Measurements from ENCODE around the gene IER2. TPM values are rescaled to one million over a fixed set of nuclear protein-coding genes. Genes with fewer than 3 reads are reported as not detected.

The IER2 gene
- total RNA-seq, 1 donor from 2014 or later = 907 TPM

- intact Hi-C loops (cut with DNase I) = loop anchor here (2.0 to 10.0 kb wide), 6 partner anchors 363 to 919 kb away; partner anchors contain the start of genes HOOK2, JUNB, MISP3 and RFX1
- H3K4me1 ChIP-seq = peaks cover 3 to 12% of the 10 kb centered on the region in 2 donors
- peak in 2 of 3 experiments; percentile 0 to 7 for TF ChIP-seq CTCF (IDR thresholded peaks at IDR 0.05)
- H3K27me3 ChIP-seq = no peaks in the 10 kb centered on the region
- peak overlapping the region; percentile 99 for H3K27ac ChIP-seq
- no peak for DNase-seq (ENCODE audit: low spot score in 2 of 2)
- H3K4me3 ChIP-seq = peak overlapping the region; percentile 92 to 99
- peaks cover 0 to 12% of the 10 kb centered on the region in 2 donors for H3K36me3 ChIP-seq
- no peaks in the 10 kb centered on the region for H3K9me3 ChIP-seq
Observed at GRCh38 chr19:13153569-13154240, 3.5 kb downstream of the IER2 start.

- H3K9me3 ChIP-seq = no peaks in the 10 kb centered on the region
- no peaks in the 10 kb centered on the region for H3K27me3 ChIP-seq
- H3K27ac ChIP-seq = peak overlapping the region; percentile 99
- peak overlapping the region; percentile 92 to 99 for H3K4me3 ChIP-seq
- intact Hi-C loops (cut with DNase I) = loop anchor here (5.0 to 10.0 kb wide), 5 partner anchors 377 to 918 kb away; partner anchors contain the start of genes HOOK2, MISP3, RFX1 and ZSWIM4
- H3K36me3 ChIP-seq = peaks cover 0 to 12% of the 10 kb centered on the region in 2 donors
- peak; percentile 91 to 97 for DNase-seq (ENCODE audit: low spot score in 2 of 2)
- TF ChIP-seq CTCF (IDR thresholded peaks at IDR 0.05) = no peak
- H3K4me1 ChIP-seq = peaks cover 0 to 8% of the 10 kb centered on the region in 2 donors
Observed at GRCh38 chr19:13154241-13154778, 4.1 kb downstream of the IER2 start.

- Histone ChIP-seq H3K27ac (peak overlapping the region; percentile 99), H3K27me3 (no peaks in the 10 kb centered on the region), H3K4me1 (peaks cover 0 to 6% of the 10 kb centered on the region in 2 donors), H3K36me3 (peaks cover 0 to 12% of the 10 kb centered on the region in 2 donors), H3K4me3 (peak overlapping the region; percentile 92 to 99), H3K9me3 (no peaks in the 10 kb centered on the region)
- peak; percentile 48 to 84 for DNase-seq (ENCODE audit: low spot score in 2 of 2)
- TF ChIP-seq CTCF (IDR thresholded peaks at IDR 0.05) = peak in 1 of 3 experiments; percentile 12
- intact Hi-C loops (cut with DNase I) = loop anchor here (5.0 to 10.0 kb wide), 5 partner anchors 378 to 917 kb away; partner anchors contain the start of genes HOOK2, MISP3, RFX1 and ZSWIM4
Observed at GRCh38 chr19:13154911-13155471, 4.8 kb downstream of the IER2 start.

- H3K36me3 ChIP-seq = peaks cover 0 to 12% of the 10 kb centered on the region in 2 donors
- H3K4me1 ChIP-seq = peaks cover 0 to 6% of the 10 kb centered on the region in 2 donors
- peak; percentile 40 to 91 for DNase-seq (ENCODE audit: low spot score in 2 of 2)
- intact Hi-C loops (cut with DNase I) = loop anchor here (10.0 kb wide), 1 partner anchor 849 kb away; the partner anchor contains the start of gene RFX1
- peak overlapping the region; percentile 92 to 99 for H3K4me3 ChIP-seq
- TF ChIP-seq CTCF (IDR thresholded peaks at IDR 0.05) = no peak
- H3K27me3 ChIP-seq = no peaks in the 10 kb centered on the region
- no peaks in the 10 kb centered on the region for H3K9me3 ChIP-seq
- peak overlapping the region; percentile 99 for H3K27ac ChIP-seq
Observed at GRCh38 chr19:13155472-13156359, 5.5 kb downstream of the IER2 start.

- Histone ChIP-seq H3K4me1 (peaks cover 6 to 31% of the 10 kb centered on the region in 2 donors), H3K27me3 (no peaks in the 10 kb centered on the region), H3K4me3 (no peak overlapping the region), H3K27ac (no peak overlapping the region), H3K36me3 (no peaks in the 10 kb centered on the region), H3K9me3 (no peaks in the 10 kb centered on the region)
- intact Hi-C loops (cut with DNase I) = loop anchor here (5.0 to 10.0 kb wide), 2 partner anchors 573 to 845 kb away; partner anchors contain the start of gene RFX1
- DNase-seq (ENCODE audit: low spot score in 2 of 2) = no peak
- no peak for TF ChIP-seq CTCF (IDR thresholded peaks at IDR 0.05)
Observed at GRCh38 chr19:13159713-13160112, 9.5 kb downstream of the IER2 start.
